Measurements from ENCODE around the gene POMGNT1.

Gene POMGNT1

GRCh38 chr1:46188295-46189030 is 9.8 kb downstream of the POMGNT1 start:
- no peak for TF ChIP-seq Cebpa-rat (IDR thresholded peaks at IDR 0.05)
- H3K27me3 ChIP-seq = no peaks in the 10 kb centered on the region
- peaks cover 44 to 66% (median 52%) of the 10 kb centered on the region in 11 experiments for H3K36me3 ChIP-seq
- H3K9me3 ChIP-seq (replicated peaks in 1 of 11) = no peaks in the 10 kb centered on the region
- H3K4me3 ChIP-seq = no peak overlapping the region
- H4K20me1 ChIP-seq = no peaks in the 10 kb centered on the region
- H3K4me1 ChIP-seq = peaks cover 8 to 24% (median 12%) of the 10 kb centered on the region in 10 experiments; a peak in 19 of 20 replicates
- H3K9ac ChIP-seq = no peak overlapping the region
- H3K4me2 ChIP-seq = peak overlapping the region in 8 of 11 experiments; percentile 2 to 54 (median 44); a peak in 12 of 22 replicates
- H3K27ac ChIP-seq = no peak overlapping the region

GRCh38 chr1:46187106-46187869 is 10.9 kb downstream of the POMGNT1 start:
- Histone ChIP-seq H3K36me3 (peaks cover 32 to 54% (median 40%) of the 10 kb centered on the region in 11 experiments; a peak in 21 of 22 replicates), H3K27ac (no peak overlapping the region), H3K27me3 (no peaks in the 10 kb centered on the region), H3K4me2 (no peak overlapping the region), H3K9ac (no peak overlapping the region), H3K9me3 (replicated peaks in 1 of 11) (no peaks in the 10 kb centered on the region), H3K4me1 (peaks cover 11 to 31% (median 14%) of the 10 kb centered on the region in 10 experiments), H4K20me1 (no peaks in the 10 kb centered on the region), H3K4me3 (no peak overlapping the region)
- no peak for TF ChIP-seq Cebpa-rat (IDR thresholded peaks at IDR 0.05)

- no peak overlapping the region for H3K27ac ChIP-seq
- no peak overlapping the region for H3K9ac ChIP-seq
- no peak for TF ChIP-seq Cebpa-rat (IDR thresholded peaks at IDR 0.05)
- no peaks in the 10 kb centered on the region for H3K27me3 ChIP-seq
- H3K9me3 ChIP-seq (replicated peaks in 1 of 11) = no peaks in the 10 kb centered on the region
- peaks cover 22 to 42% (median 32%) of the 10 kb centered on the region in 11 experiments; a peak in 21 of 22 replicates for H3K36me3 ChIP-seq
- no peaks in the 10 kb centered on the region; a peak in 1 of 22 replicates for H4K20me1 ChIP-seq
- H3K4me2 ChIP-seq = no peak overlapping the region
- no peak overlapping the region for H3K4me3 ChIP-seq
- H3K4me1 ChIP-seq = peaks cover 14 to 43% (median 24%) of the 10 kb centered on the region in 10 experiments
Observed at GRCh38 chr1:46186076-46186475, 12.2 kb downstream of the POMGNT1 start.

GRCh38 chr1:46184920-46185658 is 13.1 kb downstream of the POMGNT1 start:
- H3K4me3 ChIP-seq = no peak overlapping the region
- no peak for TF ChIP-seq Cebpa-rat (IDR thresholded peaks at IDR 0.05)
- H3K4me2 ChIP-seq = no peak overlapping the region
- no peak overlapping the region for H3K9ac ChIP-seq
- H3K9me3 ChIP-seq (replicated peaks in 1 of 11) = no peaks in the 10 kb centered on the region
- no peaks in the 10 kb centered on the region for H3K27me3 ChIP-seq
- no peak overlapping the region for H3K27ac ChIP-seq
- peaks cover 12 to 32% (median 23%) of the 10 kb centered on the region in 11 experiments; a peak in 21 of 22 replicates for H3K36me3 ChIP-seq
- H3K4me1 ChIP-seq = peaks cover 14 to 44% (median 24%) of the 10 kb centered on the region in 10 experiments
- H4K20me1 ChIP-seq = no peaks in the 10 kb centered on the region; a peak in 2 of 22 replicates

GRCh38 chr1:46183926-46184557 is 14.2 kb downstream of the POMGNT1 start:
- Histone ChIP-seq H3K4me3 (no peak overlapping the region), H3K4me2 (peak overlapping the region in 4 of 11 experiments; percentile 3 to 42 (median 19); a peak in 2 of 22 replicates), H3K4me1 (peaks cover 14 to 47% (median 28%) of the 10 kb centered on the region in 10 experiments), H3K27me3 (no peaks in the 10 kb centered on the region), H3K27ac (no peak overlapping the region), H4K20me1 (no peaks in the 10 kb centered on the region; a peak in 2 of 22 replicates), H3K9me3 (replicated peaks in 1 of 11) (no peaks in the 10 kb centered on the region), H3K9ac (no peak overlapping the region), H3K36me3 (peaks cover 3 to 22% (median 13%) of the 10 kb centered on the region in 11 experiments; a peak in 17 of 22 replicates)
- no peak for TF ChIP-seq Cebpa-rat (IDR thresholded peaks at IDR 0.05)

- no peak for TF ChIP-seq Cebpa-rat (IDR thresholded peaks at IDR 0.05)
- Histone ChIP-seq H4K20me1 (no peaks in the 10 kb centered on the region; a peak in 2 of 22 replicates), H3K4me2 (peak overlapping the region in 4 of 11 experiments; percentile 18 to 42 (median 20); a peak in 3 of 22 replicates), H3K36me3 (peaks cover 0 to 14% (median 10%) of the 10 kb centered on the region in 11 experiments; a peak in 10 of 22 replicates), H3K4me3 (no peak overlapping the region), H3K9me3 (replicated peaks in 1 of 11) (no peaks in the 10 kb centered on the region), H3K27me3 (no peaks in the 10 kb centered on the region), H3K9ac (no peak overlapping the region), H3K27ac (no peak overlapping the region), H3K4me1 (peaks cover 14 to 40% (median 22%) of the 10 kb centered on the region in 10 experiments)
Observed at GRCh38 chr1:46183079-46183847, 15.0 kb downstream of the POMGNT1 start.

GRCh38 chr1:46181343-46182260 is 16.6 kb downstream of the POMGNT1 start:
- no peak for TF ChIP-seq Cebpa-rat (IDR thresholded peaks at IDR 0.05)
- Histone ChIP-seq H4K20me1 (no peaks in the 10 kb centered on the region; a peak in 2 of 22 replicates), H3K4me3 (no peak overlapping the region), H3K27ac (no peak overlapping the region), H3K4me1 (peaks cover 15 to 40% (median 20%) of the 10 kb centered on the region in 10 experiments), H3K36me3 (no peaks in the 10 kb centered on the region), H3K4me2 (peak overlapping the region in 8 of 11 experiments; percentile 5 to 51 (median 30); a peak in 13 of 22 replicates), H3K9ac (peak overlapping the region in 1 of 11 experiments; percentile 18; a peak in 1 of 22 replicates), H3K9me3 (replicated peaks in 1 of 11) (no peaks in the 10 kb centered on the region), H3K27me3 (no peaks in the 10 kb centered on the region)

Measured in BLaER1 treated with 17β-estradiol and CSF1 and Interleukin-3, amounts not matched to agents 10 nM and 100 nM (cell line).